Measurements from ENCODE around the gene PLXNB2.

The PLXNB2 gene

DNA sequence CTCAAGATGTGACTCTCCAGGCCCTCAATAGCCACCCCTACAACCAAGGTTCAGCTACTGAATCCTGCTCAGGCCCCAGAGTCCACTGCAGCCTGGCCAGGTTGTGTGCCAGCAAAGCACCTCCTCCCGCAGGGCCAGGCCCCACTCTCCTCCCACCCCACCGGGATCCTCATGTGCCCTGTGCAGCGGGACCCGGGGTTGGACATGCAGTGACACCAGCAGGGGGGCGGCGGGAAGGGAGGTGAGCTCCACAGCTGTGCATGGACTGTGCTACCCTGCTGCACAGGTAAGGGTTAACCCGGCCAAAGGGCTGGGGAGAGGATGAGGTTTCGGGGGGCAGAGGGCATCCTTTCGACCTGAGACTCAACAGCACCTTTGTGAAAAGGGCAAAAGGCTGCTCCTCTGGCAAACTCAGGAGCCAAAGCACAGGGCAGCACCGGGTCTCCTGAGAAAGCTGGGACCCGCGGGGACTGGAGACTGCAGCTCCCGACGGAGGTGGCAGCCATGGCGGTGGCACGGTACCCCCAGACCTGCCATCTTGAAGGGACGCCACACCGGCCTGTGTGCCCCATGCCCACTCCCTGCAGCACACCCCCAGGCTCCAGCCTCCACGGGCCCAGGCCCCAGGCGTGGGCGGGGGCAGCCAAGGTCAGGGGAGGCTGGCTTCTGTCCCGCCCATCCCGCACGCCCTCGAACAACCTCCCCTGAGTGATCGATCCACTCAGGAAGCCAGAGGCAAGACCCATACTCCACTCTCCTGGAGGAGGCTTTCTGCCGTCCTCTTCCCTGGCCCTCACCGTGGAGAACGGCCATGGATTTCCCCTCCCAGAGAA, 10.6 kb downstream of the PLXNB2 start:
- peak overlapping the region; percentile 21 to 95 for H3K27ac ChIP-seq
- no peak for DNase-seq
- no peak overlapping the region for H3K4me3 ChIP-seq
- H3K9me3 ChIP-seq: no peaks in the 10 kb centered on the region
- intact Hi-C loops (cut with DNase I; ENCODE audit: low total_unique reads): no loop called here
- no peaks in the 10 kb centered on the region for H3K36me3 ChIP-seq
- peaks cover 17 to 100% (median 88%) of the 10 kb centered on the region in 4 donors for H3K4me1 ChIP-seq
- TF ChIP-seq, protein P1, sequence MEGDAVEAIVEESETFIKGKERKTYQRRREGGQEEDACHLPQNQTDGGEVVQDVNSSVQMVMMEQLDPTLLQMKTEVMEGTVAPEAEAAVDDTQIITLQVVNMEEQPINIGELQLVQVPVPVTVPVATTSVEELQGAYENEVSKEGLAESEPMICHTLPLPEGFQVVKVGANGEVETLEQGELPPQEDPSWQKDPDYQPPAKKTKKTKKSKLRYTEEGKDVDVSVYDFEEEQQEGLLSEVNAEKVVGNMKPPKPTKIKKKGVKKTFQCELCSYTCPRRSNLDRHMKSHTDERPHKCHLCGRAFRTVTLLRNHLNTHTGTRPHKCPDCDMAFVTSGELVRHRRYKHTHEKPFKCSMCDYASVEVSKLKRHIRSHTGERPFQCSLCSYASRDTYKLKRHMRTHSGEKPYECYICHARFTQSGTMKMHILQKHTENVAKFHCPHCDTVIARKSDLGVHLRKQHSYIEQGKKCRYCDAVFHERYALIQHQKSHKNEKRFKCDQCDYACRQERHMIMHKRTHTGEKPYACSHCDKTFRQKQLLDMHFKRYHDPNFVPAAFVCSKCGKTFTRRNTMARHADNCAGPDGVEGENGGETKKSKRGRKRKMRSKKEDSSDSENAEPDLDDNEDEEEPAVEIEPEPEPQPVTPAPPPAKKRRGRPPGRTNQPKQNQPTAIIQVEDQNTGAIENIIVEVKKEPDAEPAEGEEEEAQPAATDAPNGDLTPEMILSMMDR (IDR thresholded peaks at IDR 0.05): no peak
- no peaks in the 10 kb centered on the region for H3K27me3 ChIP-seq

DNA sequence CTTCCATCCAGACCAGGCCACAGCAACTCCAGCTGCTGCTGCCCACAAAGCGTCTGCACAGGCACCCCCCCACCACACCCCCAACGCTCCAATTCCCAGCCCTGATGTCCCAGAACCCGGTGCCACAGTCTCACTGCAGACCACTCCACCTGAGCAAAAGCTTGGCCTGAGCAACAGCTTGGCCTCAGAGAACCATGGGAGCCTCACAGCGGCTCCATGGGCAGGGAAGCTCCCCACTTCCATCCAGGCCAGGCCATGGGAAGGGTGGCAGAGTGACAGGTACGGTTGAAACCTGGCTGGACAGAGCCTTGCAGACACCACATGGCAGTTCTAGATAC, 13.2 kb downstream of the PLXNB2 start:
- peaks cover 10 to 91% (median 71%) of the 10 kb centered on the region in 4 donors for H3K4me1 ChIP-seq
- TF ChIP-seq, protein P1 (IDR thresholded peaks at IDR 0.05): no peak
- no peak for DNase-seq
- no peaks in the 10 kb centered on the region for H3K9me3 ChIP-seq
- peaks cover 10 to 20% (median 14%) of the 10 kb centered on the region in 3 donors for H3K36me3 ChIP-seq
- no peaks in the 10 kb centered on the region for H3K27me3 ChIP-seq
- peak overlapping the region; percentile 28 to 45 for H3K4me3 ChIP-seq
- peak overlapping the region; percentile 86 to 91 for H3K27ac ChIP-seq
- intact Hi-C loops (cut with DNase I; ENCODE audit: low total_unique reads): no loop called here

DNA sequence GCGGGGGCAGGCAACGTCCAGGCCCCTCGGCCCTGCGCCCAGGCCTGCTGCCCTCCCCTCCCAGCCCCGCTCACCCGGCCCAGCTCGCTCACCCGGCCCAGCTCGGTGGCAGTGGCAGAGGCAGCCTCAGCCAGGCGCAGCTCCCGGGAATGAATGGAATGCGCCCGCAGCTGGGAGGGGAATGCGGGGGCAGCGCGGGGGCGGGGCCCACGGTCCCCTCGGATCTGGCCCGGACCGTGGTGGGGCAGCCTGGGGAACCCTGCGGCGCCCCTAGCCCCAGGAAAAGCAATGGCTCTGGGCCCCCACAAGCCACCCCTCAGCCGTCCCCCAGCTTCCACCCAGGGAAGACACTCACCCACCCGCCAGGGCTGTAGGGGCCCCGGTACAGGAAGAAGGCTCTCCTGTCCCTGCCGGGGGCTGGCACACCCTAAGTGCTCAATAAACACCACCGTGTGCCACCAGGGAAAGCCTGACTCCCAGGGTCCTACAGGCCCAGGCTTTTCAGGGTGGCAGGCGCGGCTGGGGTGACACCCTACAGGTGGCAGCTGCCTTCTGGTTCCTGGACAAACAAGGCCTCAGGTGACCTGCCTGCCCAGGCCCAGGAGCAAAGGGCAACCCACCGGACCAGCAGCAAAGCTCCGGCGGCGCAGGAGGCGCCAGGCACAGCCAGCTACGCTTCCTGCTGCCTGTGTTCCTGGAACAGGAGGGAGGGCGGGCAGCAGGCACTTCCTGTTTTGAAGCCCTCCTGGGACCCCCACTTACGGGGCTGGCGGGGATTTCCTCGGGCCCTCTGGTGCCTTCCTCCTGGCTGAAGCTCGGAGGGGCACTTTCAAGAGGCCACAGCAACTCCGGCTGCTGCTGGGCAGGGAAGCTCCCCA, 13.8 kb downstream of the PLXNB2 start:
- H3K36me3 ChIP-seq: peaks cover 16 to 27% (median 21%) of the 10 kb centered on the region in 3 donors

DNA sequence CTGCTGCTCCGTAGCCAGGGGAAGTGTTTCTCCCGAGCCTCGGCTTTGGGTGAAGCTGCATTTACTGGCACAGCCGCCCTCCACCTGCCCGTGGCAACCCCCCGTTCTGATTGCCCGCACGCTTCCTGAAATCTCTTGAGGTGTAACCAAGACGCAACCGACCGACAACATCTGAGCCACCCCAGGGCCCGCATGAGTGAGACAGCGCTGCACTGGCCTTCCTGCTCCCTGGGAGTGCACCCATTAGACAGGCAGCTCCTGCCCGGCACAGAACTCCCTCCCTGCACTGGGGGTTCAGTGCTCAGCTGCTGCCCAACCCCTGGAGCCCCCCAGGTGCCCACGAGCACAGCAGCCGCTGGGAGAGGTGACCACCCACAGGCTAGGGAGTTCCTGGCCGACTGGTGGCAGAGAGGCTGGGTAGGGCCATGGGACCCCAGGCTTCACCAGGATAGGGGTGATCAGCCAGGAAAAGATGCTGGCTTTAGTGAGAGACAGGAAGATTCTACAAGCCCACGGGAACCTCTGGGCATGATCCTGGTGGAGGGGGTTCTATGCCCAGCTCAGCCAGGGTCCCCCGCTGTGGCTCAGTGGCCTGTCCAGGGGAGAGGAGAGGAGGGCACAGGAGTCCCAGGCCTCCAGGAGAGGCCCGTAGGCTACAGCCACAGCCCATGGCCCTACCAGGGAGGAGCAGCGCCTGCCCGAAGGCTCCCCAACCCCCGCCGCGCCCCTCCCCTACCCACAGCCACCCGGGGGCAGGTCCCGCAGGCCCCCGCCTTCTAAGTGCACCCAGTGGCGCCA, 14.6 kb downstream of the PLXNB2 start:
- H3K27me3 ChIP-seq: no peaks in the 10 kb centered on the region
- H3K4me3 ChIP-seq: peak overlapping the region; percentile 28 to 45
- peaks cover 24 to 35% (median 29%) of the 10 kb centered on the region in 3 donors for H3K36me3 ChIP-seq
- TF ChIP-seq, protein P1 (IDR thresholded peaks at IDR 0.05): no peak
- DNase-seq: no peak
- intact Hi-C loops (cut with DNase I; ENCODE audit: low total_unique reads): loop anchor here (2.0 kb wide), 1 partner anchor 14 kb away; the partner anchor contains the start of gene PLXNB2
- no peaks in the 10 kb centered on the region for H3K9me3 ChIP-seq
- H3K27ac ChIP-seq: peak overlapping the region; percentile 86 to 91
- peaks cover 10 to 87% (median 57%) of the 10 kb centered on the region in 4 donors for H3K4me1 ChIP-seq

More for the DNA sequence above, 13.8 kb downstream of the PLXNB2 start:
- Histone ChIP-seq H3K4me1 (peaks cover 10 to 91% (median 65%) of the 10 kb centered on the region in 4 donors), H3K9me3 (no peaks in the 10 kb centered on the region), H3K4me3 (peak overlapping the region; percentile 28 to 45), H3K27ac (peak overlapping the region; percentile 86 to 91), H3K27me3 (no peaks in the 10 kb centered on the region)
- TF ChIP-seq, protein P1 (IDR thresholded peaks at IDR 0.05): no peak
- intact Hi-C loops (cut with DNase I; ENCODE audit: low total_unique reads): loop anchor here (2.0 kb wide), 1 partner anchor 13 kb away; the partner anchor contains the start of gene PLXNB2
- DNase-seq: peak in 1 of 2 donors; percentile 88

Data from tibial artery (tissue), 4 donors.